Ovary (tissue), 9 donors: ENCODE data around the gene TMEM135. TPM values are rescaled to one million over a fixed set of nuclear protein-coding genes. Genes with fewer than 3 reads are reported as not detected.

Source experiments
- DNase-seq, 5 donors: peaks; one replicate each; pipeline ENCODE4 v3.0.0-alpha.2; 2019 to 2020
- H3K27ac ChIP-seq, 2 donors: fragments of 200-600 bp; one replicate each; pipeline versions ENCODE4 v1.5.1 to v1.8.0; 2019 to 2022
- H3K27me3 ChIP-seq: fragments of 200-600 bp; one replicate; pipeline ENCODE4 v1.8.0; 2022
- H3K36me3 ChIP-seq: fragments of 200-600 bp; sonication (generic); one replicate; pipeline ENCODE4 v1.5.1; 2019
- H3K4me1 ChIP-seq: one replicate; pipeline ENCODE4 v1.8.1; 2013; ENCODE audit warnings: mild to moderate bottlenecking, moderate library complexity; ENCODE audit not compliant: insufficient read depth
- H3K4me3 ChIP-seq: fragments of 200-600 bp; sonication (generic); one replicate; pipeline ENCODE4 v1.5.1; 2017
- H3K9me3 ChIP-seq, 2 donors: fragments of 200-600 bp in 1 of 2; sonication (generic) in 1 of 2; one replicate each; pipeline versions ENCODE4 v1.5.1 to v1.8.1; 2013 to 2019; ENCODE audit warnings: mild to moderate bottlenecking in 1 of 2, moderate library complexity in 1 of 2
- CTCF ChIP-seq, 3 donors: fragments of 450-650 bp in 2 of 3; fragments of 200-600 bp in 1 of 3; IDR thresholded peaks; one replicate each; pipeline versions ENCODE4 v1.5.1 to v1.8.0; 2016 to 2022; ENCODE audit warnings: antibody characterized with exemption in 3 of 3, mild to moderate bottlenecking in 1 of 3
- EP300 ChIP-seq: sonication (generic); formaldehyde crosslinking; IDR thresholded peaks from one replicate; pipeline ENCODE4 v1.6.1; 2017; ENCODE audit warnings: antibody characterized with exemption
- POLR2A ChIP-seq: fragments of 450-650 bp; IDR thresholded peaks from one replicate; pipeline ENCODE4 v1.6.1; 2017; ENCODE audit warnings: antibody characterized with exemption, mild to moderate bottlenecking, moderate library complexity
- WGBS, 3 donors: extraction: QIAGEN DNeasy Blood & Tissue Kit in 1 of 3; methylation state at CpG; one replicate each; pipeline versions ENCODE4 v1.1.5 to v1.1.7; 2013 to 2017; 5-methylcytosine and 5-hydroxymethylcytosine counted together
- intact Hi-C, 4 donors: fragments of 100-400 bp; cut with DNase I; formaldehyde crosslinking; loops; one replicate each; pipeline versions ENCODE4 v1.11.0 to v1.15.1; 2022 to 2023
- polyA plus RNA-seq, 2 donors: library from polyadenylated mRNA; stranded (reverse); fragments of 200-250 nt in 1 of 2; fragments of 350-450 nt in 1 of 2; fragmentation: Illumina TruSeq in 1 of 2; extraction: RNeasy Lipid Tissue Mini Kit (QIAGEN cat#74804) in 1 of 2; gene quantifications; one replicate each; pipeline ENCODE4 v1.2.3, GENCODE V29; 2013 to 2014
- total RNA-seq, 7 donors: library from RNA; depleted of rRNA in 2 of 7; stranded (reverse); fragments of >200 nt in 2 of 7; fragmentation: NEBNext Ultra II Directional in 3 of 7; extraction: Animal tissue kit (Norgen Biotek cat#: 25700) in 3 of 7; gene quantifications; one replicate each; pipeline versions ENCODE4 v1.1.0 to v1.2.4, GENCODE V29; 2016 to 2023
- donor health status: DM: no; HTN: no; CAD: no; lungs with moderate emphysema.
- donor health status: DM: no; HTN: no; CAD: no.
- donor health status: Bipolar disorder and iron deficiency.
- donor health status: DM: yes; HTN: yes; CAD: no.
- donor health status: DM: no; HTN: no; CAD: no.
- donor health status: DM: yes; HTN: yes; CAD: no.

The TMEM135 gene
- total and polyA plus RNA-seq, 9 donors: 8.8 to 24.2 (median 19.6) TPM

- TF ChIP-seq EP300: no peak
- TF ChIP-seq CTCF (IDR thresholded peaks at IDR 0.05): no peak
- TF ChIP-seq POLR2A: no peak
- WGBS, 3 donors: 11 to 32% (median 22%) methylated on average over 2 of the region's 2 CpGs
- DNase-seq: no peak
Observed at GRCh38 chr11:87193756-87194470, 156.2 kb downstream of the TMEM135 start.

DNA sequence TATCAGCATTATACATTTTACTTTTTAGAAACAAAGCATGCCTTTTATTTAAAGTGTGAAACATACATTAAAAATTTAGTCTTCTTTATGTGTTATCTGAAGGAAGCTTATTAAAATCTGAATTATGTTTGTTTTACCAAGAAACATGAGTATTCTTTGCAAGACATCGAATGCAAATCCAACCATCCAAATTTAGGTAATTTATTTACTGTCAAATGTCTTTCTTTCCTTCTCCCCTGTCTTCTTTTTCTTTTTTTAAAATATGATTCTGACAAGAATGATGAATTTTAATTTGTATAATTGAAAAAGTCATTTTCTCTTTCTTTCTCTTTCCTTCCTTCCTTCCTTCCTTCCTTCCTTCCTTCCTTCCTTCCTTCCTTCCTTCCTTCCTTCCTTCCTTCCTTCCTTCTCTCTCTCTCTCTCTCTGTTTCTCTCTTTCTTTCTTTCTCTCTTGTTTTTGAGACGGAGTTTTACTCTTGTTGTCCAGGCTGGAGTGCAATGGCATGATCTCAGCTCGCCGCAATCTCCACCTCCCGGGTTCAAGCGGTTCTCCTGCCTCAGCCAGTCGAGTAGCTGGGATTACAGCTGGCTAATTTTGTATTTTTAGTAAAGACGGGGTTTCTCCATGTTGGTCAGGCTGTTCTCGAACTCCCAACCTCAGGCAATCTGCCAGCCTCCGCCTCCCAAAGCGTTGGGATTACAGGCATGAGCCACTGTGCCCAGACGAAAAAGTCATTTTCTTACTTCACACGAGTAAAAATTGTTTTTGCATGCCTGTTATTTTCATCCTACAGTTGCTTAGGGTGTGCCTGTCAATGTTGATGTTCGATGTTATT is 157.5 kb downstream of the TMEM135 start:
- Histone ChIP-seq H3K9me3 (no peaks in the 10 kb centered on the region), H3K27ac (no peak overlapping the region), H3K36me3 (no peaks in the 10 kb centered on the region), H3K27me3 (no peaks in the 10 kb centered on the region), H3K4me3 (no peak overlapping the region), H3K4me1 (peaks cover 3% of the 10 kb centered on the region)
- TF ChIP-seq POLR2A (no peak), CTCF (IDR thresholded peaks at IDR 0.05) (no peak), EP300 (no peak)
- peak in 1 of 5 donors; percentile 29 for DNase-seq
- intact Hi-C loops: no loop called here
- 82 to 92% (median 84%) methylated on average over 14 of the region's 14 CpGs for WGBS, 3 donors

More at GRCh38 chr11:87193756-87194470, 156.2 kb downstream of the TMEM135 start:
- no peaks in the 10 kb centered on the region for H3K36me3 ChIP-seq
- intact Hi-C loops: no loop called here
- no peaks in the 10 kb centered on the region for H3K9me3 ChIP-seq
- no peaks in the 10 kb centered on the region for H3K27me3 ChIP-seq
- no peak overlapping the region for H3K27ac ChIP-seq
- H3K4me1 ChIP-seq: peaks cover 3% of the 10 kb centered on the region
- H3K4me3 ChIP-seq: no peak overlapping the region

DNA sequence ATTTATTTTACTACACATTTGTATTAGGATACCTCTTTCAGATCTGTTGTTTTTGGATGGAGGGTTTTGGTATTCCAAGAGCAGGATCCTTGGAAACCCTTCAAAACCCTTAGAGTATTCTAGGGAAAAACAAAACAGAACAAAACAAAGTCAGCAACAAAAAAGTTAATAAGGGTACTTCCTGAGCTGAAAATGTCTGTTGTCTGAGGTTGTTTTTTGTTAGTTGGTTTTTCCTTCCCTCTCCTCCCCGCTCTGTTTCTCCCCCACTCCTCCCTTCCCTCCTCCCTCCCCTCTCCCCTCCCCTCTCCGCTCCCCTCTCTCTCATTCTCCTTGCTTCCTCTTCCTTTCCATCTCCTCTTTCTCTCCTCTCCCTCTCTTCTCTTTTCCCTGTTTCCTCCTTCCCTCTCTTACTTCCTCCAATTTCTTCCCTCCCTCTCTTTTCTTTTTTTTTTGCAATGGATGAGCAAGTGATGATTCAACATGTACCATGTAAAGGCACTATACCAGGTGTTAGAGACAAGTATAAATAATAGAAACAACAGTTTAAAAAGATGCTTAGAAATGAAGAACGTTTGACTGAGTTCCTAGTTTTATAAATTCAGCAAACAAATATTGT is 160.6 kb downstream of the TMEM135 start:
- DNase-seq: no peak
- intact Hi-C loops: no loop called here
- no peak overlapping the region for H3K4me3 ChIP-seq
- no peak for TF ChIP-seq EP300
- no peak for TF ChIP-seq CTCF (IDR thresholded peaks at IDR 0.05)
- no peak for TF ChIP-seq POLR2A
- no peak overlapping the region for H3K27ac ChIP-seq
- peaks cover 3% of the 10 kb centered on the region for H3K4me1 ChIP-seq
- H3K36me3 ChIP-seq: no peaks in the 10 kb centered on the region
- H3K9me3 ChIP-seq: no peaks in the 10 kb centered on the region
- 17 to 44% (median 25%) methylated on average over 3 of the region's 3 CpGs for WGBS, 3 donors
- H3K27me3 ChIP-seq: no peaks in the 10 kb centered on the region

GRCh38 chr11:87201376-87201775 is 163.6 kb downstream of the TMEM135 start:
- no peaks in the 10 kb centered on the region for H3K4me1 ChIP-seq
- DNase-seq: no peak
- TF ChIP-seq EP300: no peak
- TF ChIP-seq CTCF (IDR thresholded peaks at IDR 0.05): no peak
- TF ChIP-seq POLR2A: no peak
- no peak overlapping the region for H3K27ac ChIP-seq
- H3K36me3 ChIP-seq: no peaks in the 10 kb centered on the region
- H3K27me3 ChIP-seq: no peaks in the 10 kb centered on the region
- H3K9me3 ChIP-seq: no peaks in the 10 kb centered on the region
- no peak overlapping the region for H3K4me3 ChIP-seq
- intact Hi-C loops: no loop called here
- 88 to 93% (median 93%) methylated on average over 2 of the region's 2 CpGs for WGBS, 3 donors
